ENCODE measurements around the gene CNPY1. TPM values are rescaled to one million over a fixed set of nuclear protein-coding genes. Genes with fewer than 3 reads are reported as not detected.
A peak's percentile ranks its signal among the peaks of the same experiment; 100 is the strongest.

Gene CNPY1
- total and polyA plus RNA-seq, 4 experiments from 2014 or later: not detected

DNA sequence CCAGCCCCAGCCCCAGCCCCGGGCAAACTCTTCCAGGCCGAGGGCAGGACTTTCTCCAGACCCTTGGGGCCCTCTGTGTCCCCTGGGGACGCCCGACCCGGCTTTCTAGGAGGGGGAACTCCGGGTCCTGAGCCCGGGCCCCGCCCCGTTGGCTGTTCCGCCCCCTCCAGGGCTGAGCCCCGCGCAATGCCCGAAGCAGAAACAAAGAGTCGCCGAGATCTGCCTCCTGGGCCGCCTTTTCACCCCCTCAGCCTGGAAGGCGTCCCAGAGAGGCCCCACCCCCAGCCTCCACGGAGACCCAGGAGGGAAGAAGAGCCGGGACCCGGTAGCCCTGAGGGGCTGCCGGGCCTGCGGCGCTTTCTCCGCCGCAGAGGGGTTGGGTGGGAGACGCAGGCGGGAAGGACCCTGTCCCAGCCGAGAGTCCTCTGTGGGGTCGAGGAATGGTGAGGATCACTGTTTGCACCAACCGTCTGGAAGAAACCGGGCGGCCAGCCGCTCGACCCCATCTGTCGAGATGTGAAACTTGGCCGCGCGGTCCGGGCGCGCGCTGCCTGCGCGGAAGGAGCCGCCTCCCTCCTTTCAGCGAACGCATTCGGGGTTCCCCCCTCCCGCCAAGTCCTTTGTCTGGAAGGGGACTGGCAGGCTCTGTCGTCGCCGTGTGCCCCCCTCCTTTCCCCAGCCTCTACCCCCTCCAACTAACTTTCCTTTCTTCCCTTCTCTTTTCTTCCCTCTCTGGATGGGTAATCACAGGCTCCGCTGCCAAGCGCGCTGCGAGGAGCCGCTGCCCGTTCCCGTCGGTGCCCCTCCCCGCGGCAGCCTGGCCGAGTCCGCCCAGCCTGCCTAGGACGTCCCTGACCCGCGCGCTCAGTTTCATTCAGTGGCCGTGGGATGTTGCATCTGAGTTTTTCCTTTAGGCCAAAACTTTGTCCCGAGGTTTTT, 78.2 kb downstream of the CNPY1 start:
- peaks cover 45% of the 10 kb centered on the region for H3K27me3 ChIP-seq (ENCODE audit: insufficient read depth, low read length)
- Mint-ChIP-seq H3K36me3 (no peaks in the 10 kb centered on the region), H3K27me3 (peaks cover 52 to 57% of the 10 kb centered on the region in 2 donors), H3K4me1 (peaks cover 6 to 27% (median 14%) of the 10 kb centered on the region in 4 donors), H3K4me3 (peak overlapping the region in 3 of 8 donors; percentile 13 to 54 (median 48)), H3K27ac (no peak overlapping the region), H3K9me3 (peaks cover 0 to 6% (median 0%) of the 10 kb centered on the region in 8 donors)
- intact Hi-C loops (cut with micrococcal nuclease): no loop called here
- DNase-seq: no peak
- H3K9me3 ChIP-seq (ENCODE audit: control insufficient read depth in 1 of 2, low read length in 2 of 2): no peaks in the 10 kb centered on the region
- H3K4me3 ChIP-seq (ENCODE audit: low read length in 2 of 2): no peak overlapping the region
- ChIA-PET POLR2A (ENCODE audit: partially characterized antibody) (no interaction called here), CTCF (ENCODE audit: partially characterized antibody) (no interaction called here)
- no peaks in the 10 kb centered on the region for H3K36me3 ChIP-seq (ENCODE audit: insufficient read depth, low read length)
- no peak overlapping the region for H3K27ac ChIP-seq (ENCODE audit: low read depth, low read length)
- peaks cover 6% of the 10 kb centered on the region for H3K4me1 ChIP-seq (ENCODE audit: insufficient read depth, low read length)

- no peaks in the 10 kb centered on the region for H3K36me3 Mint-ChIP-seq
- Histone ChIP-seq H3K9me3 (ENCODE audit: control insufficient read depth in 1 of 2, low read length in 2 of 2) (no peaks in the 10 kb centered on the region), H3K4me1 (ENCODE audit: insufficient read depth, low read length) (peaks cover 6% of the 10 kb centered on the region), H3K4me3 (ENCODE audit: low read length in 2 of 2) (no peak overlapping the region), H3K27ac (ENCODE audit: low read depth, low read length) (no peak overlapping the region), H3K27me3 (ENCODE audit: insufficient read depth, low read length) (peaks cover 48% of the 10 kb centered on the region), H3K36me3 (ENCODE audit: insufficient read depth, low read length) (no peaks in the 10 kb centered on the region)
- peaks cover 54 to 59% of the 10 kb centered on the region in 2 donors for H3K27me3 Mint-ChIP-seq
- ChIA-PET POLR2A (ENCODE audit: partially characterized antibody) (no interaction called here), CTCF (ENCODE audit: partially characterized antibody) (no interaction called here)
- peaks cover 4 to 21% (median 14%) of the 10 kb centered on the region in 4 donors for H3K4me1 Mint-ChIP-seq
- peak overlapping the region in 3 of 8 donors; percentile 25 to 46 (median 34) for H3K4me3 Mint-ChIP-seq
- no peak overlapping the region for H3K27ac Mint-ChIP-seq
- intact Hi-C loops (cut with micrococcal nuclease): no loop called here
- DNase-seq: peak in 1 of 5 donors; percentile 14
- H3K9me3 Mint-ChIP-seq: peaks cover 0 to 6% (median 0%) of the 10 kb centered on the region in 8 donors
Measured at GRCh38 chr7:155466814-155467733, 79.3 kb downstream of the CNPY1 start.

- H3K27me3 Mint-ChIP-seq: peaks cover 52 to 60% of the 10 kb centered on the region in 2 donors
- H3K4me1 Mint-ChIP-seq: peaks cover 4 to 20% (median 14%) of the 10 kb centered on the region in 4 donors
- POLR2A ChIA-PET (ENCODE audit: partially characterized antibody): no interaction called here
- CTCF ChIA-PET (ENCODE audit: partially characterized antibody): interaction anchor here (0.9 kb wide), 1 partner anchor 18 kb away, joined by 3 read pairs; no protein-coding TSS in a partner anchor
- intact Hi-C loops (cut with micrococcal nuclease): no loop called here
- peaks cover 0 to 5% (median 0%) of the 10 kb centered on the region in 8 donors for H3K9me3 Mint-ChIP-seq
- Histone ChIP-seq H3K27ac (ENCODE audit: low read depth, low read length) (no peak overlapping the region), H3K4me1 (ENCODE audit: insufficient read depth, low read length) (peaks cover 6% of the 10 kb centered on the region), H3K36me3 (ENCODE audit: insufficient read depth, low read length) (no peaks in the 10 kb centered on the region), H3K4me3 (ENCODE audit: low read length in 2 of 2) (no peak overlapping the region), H3K27me3 (ENCODE audit: insufficient read depth, low read length) (peaks cover 47% of the 10 kb centered on the region), H3K9me3 (ENCODE audit: control insufficient read depth in 1 of 2, low read length in 2 of 2) (no peaks in the 10 kb centered on the region)
- H3K4me3 Mint-ChIP-seq: peak overlapping the region in 1 of 8 donors; percentile 46
- no peak overlapping the region for H3K27ac Mint-ChIP-seq
- no peak for DNase-seq
- H3K36me3 Mint-ChIP-seq: no peaks in the 10 kb centered on the region
Measured at GRCh38 chr7:155466142-155466813, 80.1 kb downstream of the CNPY1 start.

GRCh38 chr7:155465761-155466141, 80.6 kb downstream of the CNPY1 start:
- Histone ChIP-seq H3K27ac (ENCODE audit: low read depth, low read length) (no peak overlapping the region), H3K4me3 (ENCODE audit: low read length in 2 of 2) (no peak overlapping the region), H3K9me3 (ENCODE audit: control insufficient read depth in 1 of 2, low read length in 2 of 2) (no peaks in the 10 kb centered on the region), H3K4me1 (ENCODE audit: insufficient read depth, low read length) (peaks cover 6% of the 10 kb centered on the region), H3K27me3 (ENCODE audit: insufficient read depth, low read length) (peaks cover 47% of the 10 kb centered on the region), H3K36me3 (ENCODE audit: insufficient read depth, low read length) (no peaks in the 10 kb centered on the region)
- POLR2A ChIA-PET (ENCODE audit: partially characterized antibody): no interaction called here
- peaks cover 52 to 60% of the 10 kb centered on the region in 2 donors for H3K27me3 Mint-ChIP-seq
- H3K4me3 Mint-ChIP-seq: no peak overlapping the region
- CTCF ChIA-PET (ENCODE audit: partially characterized antibody): interaction anchor here (0.9 kb wide), 1 partner anchor 19 kb away, joined by 3 read pairs; no protein-coding TSS in a partner anchor
- H3K36me3 Mint-ChIP-seq: no peaks in the 10 kb centered on the region
- intact Hi-C loops (cut with micrococcal nuclease): no loop called here
- H3K4me1 Mint-ChIP-seq: peaks cover 4 to 20% (median 12%) of the 10 kb centered on the region in 4 donors
- H3K9me3 Mint-ChIP-seq: peaks cover 0 to 2% (median 0%) of the 10 kb centered on the region in 8 donors
- DNase-seq: no peak
- H3K27ac Mint-ChIP-seq: no peak overlapping the region

DNA sequence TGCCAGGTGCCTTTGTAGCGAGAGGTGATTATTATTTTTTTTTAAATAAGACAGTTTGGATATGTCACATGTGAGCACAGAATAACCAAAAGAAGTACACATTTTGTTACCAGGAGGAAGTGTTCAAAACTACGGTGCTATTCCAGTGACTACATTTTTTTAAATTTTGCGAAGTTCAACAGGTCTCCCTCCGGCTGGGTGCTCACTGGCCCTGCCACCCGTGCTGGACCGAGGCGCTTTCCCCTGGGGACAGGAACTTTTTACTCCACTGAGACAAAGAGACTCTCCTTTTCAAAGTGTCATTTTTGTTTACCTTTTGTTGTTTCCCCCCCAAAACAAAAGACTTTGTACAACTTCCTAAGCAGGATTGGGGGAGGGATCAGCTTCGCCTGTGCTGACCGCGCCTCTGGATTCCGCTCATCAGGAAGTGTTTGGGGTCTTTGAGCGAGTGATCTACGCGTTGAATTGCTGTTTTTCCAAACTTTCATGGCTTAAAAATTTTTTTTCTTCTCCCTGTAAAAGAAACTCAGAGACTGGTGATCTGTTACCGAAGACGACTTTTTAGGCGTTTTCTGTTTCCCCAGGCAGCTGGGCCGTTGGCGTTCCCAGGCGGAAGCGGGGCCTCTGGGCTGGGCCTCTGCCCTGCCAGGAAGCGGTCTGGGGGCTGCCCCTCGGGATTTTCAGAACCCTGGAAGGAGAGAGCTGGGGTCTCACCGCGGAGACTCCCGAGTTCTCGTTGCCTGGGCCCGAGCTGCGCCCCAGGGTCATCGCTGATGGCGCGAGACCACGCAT, 81.2 kb downstream of the CNPY1 start:
- ChIA-PET POLR2A (ENCODE audit: partially characterized antibody) (no interaction called here), CTCF (ENCODE audit: partially characterized antibody) (no interaction called here)
- Histone ChIP-seq H3K4me1 (ENCODE audit: insufficient read depth, low read length) (peaks cover 6% of the 10 kb centered on the region), H3K9me3 (ENCODE audit: control insufficient read depth in 1 of 2, low read length in 2 of 2) (no peaks in the 10 kb centered on the region), H3K36me3 (ENCODE audit: insufficient read depth, low read length) (no peaks in the 10 kb centered on the region), H3K27me3 (ENCODE audit: insufficient read depth, low read length) (peaks cover 44% of the 10 kb centered on the region), H3K4me3 (ENCODE audit: low read length in 2 of 2) (no peak overlapping the region), H3K27ac (ENCODE audit: low read depth, low read length) (no peak overlapping the region)
- no peak for DNase-seq
- Mint-ChIP-seq H3K36me3 (no peaks in the 10 kb centered on the region), H3K4me3 (no peak overlapping the region), H3K9me3 (peaks cover 0 to 2% (median 0%) of the 10 kb centered on the region in 8 donors), H3K27me3 (peaks cover 47 to 55% of the 10 kb centered on the region in 2 donors), H3K27ac (peak overlapping the region in 1 of 7 donors; percentile 38), H3K4me1 (peaks cover 4 to 20% (median 12%) of the 10 kb centered on the region in 4 donors)
- intact Hi-C loops (cut with micrococcal nuclease): no loop called here

DNA sequence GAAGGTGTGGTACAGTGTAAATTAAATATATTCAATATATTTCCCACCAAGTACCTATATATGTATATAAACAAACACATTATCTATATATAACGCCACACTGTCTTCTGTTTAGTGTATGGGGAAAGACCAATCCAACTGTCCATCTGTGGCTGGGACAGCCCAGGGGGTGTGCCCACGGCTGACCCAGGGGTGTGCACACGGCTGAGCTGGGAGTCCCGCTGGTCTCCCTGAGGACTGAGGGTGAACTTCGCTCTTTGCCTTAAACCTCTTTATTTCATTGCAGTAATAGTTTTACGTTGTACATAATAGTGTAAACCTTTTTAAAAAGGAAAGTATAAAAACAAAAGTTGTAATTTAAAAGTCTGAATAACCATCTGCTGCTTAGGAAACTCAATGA, 82.2 kb downstream of the CNPY1 start:
- Histone ChIP-seq H3K27me3 (ENCODE audit: insufficient read depth, low read length) (peaks cover 37% of the 10 kb centered on the region), H3K4me3 (ENCODE audit: low read length in 2 of 2) (no peak overlapping the region), H3K4me1 (ENCODE audit: insufficient read depth, low read length) (peaks cover 6% of the 10 kb centered on the region), H3K36me3 (ENCODE audit: insufficient read depth, low read length) (no peaks in the 10 kb centered on the region), H3K9me3 (ENCODE audit: control insufficient read depth in 1 of 2, low read length in 2 of 2) (no peaks in the 10 kb centered on the region), H3K27ac (ENCODE audit: low read depth, low read length) (no peak overlapping the region)
- CTCF ChIA-PET (ENCODE audit: partially characterized antibody): no interaction called here
- Mint-ChIP-seq H3K9me3 (peaks cover 0 to 2% (median 0%) of the 10 kb centered on the region in 8 donors), H3K36me3 (no peaks in the 10 kb centered on the region), H3K4me3 (no peak overlapping the region), H3K27ac (no peak overlapping the region), H3K27me3 (peaks cover 52 to 55% of the 10 kb centered on the region in 2 donors), H3K4me1 (peaks cover 4 to 29% (median 17%) of the 10 kb centered on the region in 4 donors)
- no peak for DNase-seq
- POLR2A ChIA-PET (ENCODE audit: partially characterized antibody): no interaction called here
- intact Hi-C loops (cut with micrococcal nuclease): no loop called here

Data from CD4-positive, alpha-beta memory T cell (primary cell).